Stimulated activated CD8-positive, alpha-beta memory T cell treated with anti-CD3 and anti-CD28 coated beads, Interleukin-7, amount 100 ng/mL, for 48 hours (primary cell): Measurements from ENCODE around the gene IER5L.
A peak's percentile ranks its signal among the peaks of the same experiment; 100 is the strongest.
"Not testable (repeated sequence)": the region's sequence is repeated elsewhere in the genome, so short reads cannot be mapped to it uniquely, and the experiment has no call there.

Source experiments
- DNase-seq, 2 donors: peaks; one replicate each; pipeline ENCODE4 v3.0.0-alpha.2; 2020; ENCODE audit warnings: low read depth in 1 of 2; ENCODE audit errors: extremely low read depth in 1 of 2

IER5L gene

DNA sequence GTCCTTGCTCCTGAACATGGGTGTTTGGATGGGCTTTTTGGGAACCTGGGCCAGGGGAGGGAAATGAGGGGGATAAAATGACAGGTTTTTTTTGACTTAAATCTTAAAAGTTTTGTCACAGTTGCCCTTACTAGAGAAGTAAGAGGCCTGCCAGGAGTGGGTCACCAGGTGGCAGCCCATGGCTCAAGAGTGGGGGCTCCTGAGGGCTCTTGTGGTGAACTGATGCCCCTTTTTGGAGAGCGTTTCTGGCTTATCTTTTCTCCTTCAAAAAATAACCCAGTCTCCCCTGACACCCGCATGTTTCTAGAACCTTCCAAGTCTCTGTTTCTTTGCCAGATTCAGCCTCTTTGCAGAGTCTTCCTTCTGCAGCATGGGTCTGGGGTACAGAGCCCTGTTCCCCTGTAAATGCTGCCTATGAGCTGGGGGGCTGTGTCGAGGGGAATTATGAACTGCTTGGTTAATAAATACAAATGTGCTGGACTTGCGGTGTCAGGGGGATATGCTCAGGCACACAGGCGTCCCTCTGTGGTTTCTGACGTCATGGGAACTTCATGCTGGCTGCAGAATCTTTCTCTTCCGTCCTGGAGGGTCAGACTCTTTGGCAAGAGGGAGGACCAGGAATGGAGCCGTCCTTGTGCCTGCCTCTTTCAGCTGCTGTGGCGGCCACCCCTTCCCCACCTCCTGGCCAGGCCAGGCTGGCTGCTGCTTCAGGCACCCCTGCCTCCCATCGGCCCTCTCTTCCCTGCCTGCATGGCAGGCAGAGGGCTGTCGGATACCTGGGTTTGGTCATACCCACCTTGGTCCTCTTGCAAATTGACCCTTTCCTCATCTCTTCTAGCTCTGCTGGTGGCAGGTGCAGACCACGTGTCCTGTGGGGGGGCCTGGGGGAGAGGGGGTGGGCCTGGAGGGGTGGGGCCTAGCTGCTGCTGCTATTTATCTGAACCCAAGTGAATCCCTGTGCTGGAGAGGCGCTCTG is 36.7 kb downstream of the IER5L start:
- peak in 1 of 2 donors; percentile 30 for DNase-seq

DNA sequence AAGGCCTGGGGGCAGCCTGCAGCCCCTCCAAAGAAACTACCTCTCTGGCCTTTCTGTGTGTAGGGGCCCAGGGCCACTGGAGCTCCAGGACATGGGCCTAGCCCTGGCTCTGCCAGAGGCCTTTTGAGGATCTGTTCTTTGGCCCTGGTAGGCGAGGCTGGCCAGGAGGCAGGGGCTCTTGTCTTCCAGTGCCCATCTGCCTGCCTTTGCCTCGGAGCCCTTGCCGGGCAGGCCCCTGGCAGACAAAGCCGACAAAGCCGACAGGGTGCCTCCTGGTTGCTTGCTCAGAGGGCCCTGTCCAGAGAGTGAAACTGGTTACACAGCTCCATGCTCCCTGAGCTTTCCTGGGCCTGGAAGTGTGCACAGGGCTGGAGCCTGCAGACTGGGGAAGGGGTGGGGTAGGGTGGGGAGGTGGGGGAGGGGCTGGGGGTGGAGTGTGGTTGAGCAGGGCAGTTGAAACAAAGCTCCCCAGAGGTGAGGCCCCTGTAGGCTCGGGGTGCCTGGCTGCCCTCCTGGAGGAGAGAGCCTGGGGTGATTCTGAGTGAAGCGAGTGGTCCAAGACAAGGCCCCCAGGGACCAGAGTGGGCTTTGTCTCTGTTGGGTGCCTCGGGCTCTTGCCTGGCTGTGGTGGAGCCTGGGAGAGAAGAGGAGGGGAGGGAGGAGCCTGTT is 37.5 kb downstream of the IER5L start:
- DNase-seq: no peak

- DNase-seq: peak; percentile 67 to 86
These were observed 38.1 kb downstream of the IER5L start for GRCh38 chr9:129139993-129140396.

GRCh38 chr9:129139233-129139992 is 38.6 kb downstream of the IER5L start:
- DNase-seq: peak; percentile 24 to 53

GRCh38 chr9:129138476-129139232 is 39.4 kb downstream of the IER5L start:
- no peak for DNase-seq

DNA sequence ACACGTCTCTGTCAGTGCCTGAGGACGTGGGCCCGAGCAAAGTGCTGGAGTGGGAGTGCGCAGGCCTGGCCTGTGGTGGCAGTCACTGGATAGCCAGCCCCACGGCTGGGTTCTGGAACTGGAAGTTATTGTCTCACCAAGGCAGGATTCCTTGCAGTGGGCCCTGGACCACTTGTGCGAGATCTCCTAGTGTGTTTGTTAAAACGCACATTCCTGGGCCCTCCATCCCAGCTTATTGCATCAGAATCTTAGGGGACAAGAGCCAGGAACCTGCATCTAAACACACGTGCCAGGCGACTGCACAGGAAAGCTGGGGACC is 40.0 kb downstream of the IER5L start:
- DNase-seq: no peak

DNA sequence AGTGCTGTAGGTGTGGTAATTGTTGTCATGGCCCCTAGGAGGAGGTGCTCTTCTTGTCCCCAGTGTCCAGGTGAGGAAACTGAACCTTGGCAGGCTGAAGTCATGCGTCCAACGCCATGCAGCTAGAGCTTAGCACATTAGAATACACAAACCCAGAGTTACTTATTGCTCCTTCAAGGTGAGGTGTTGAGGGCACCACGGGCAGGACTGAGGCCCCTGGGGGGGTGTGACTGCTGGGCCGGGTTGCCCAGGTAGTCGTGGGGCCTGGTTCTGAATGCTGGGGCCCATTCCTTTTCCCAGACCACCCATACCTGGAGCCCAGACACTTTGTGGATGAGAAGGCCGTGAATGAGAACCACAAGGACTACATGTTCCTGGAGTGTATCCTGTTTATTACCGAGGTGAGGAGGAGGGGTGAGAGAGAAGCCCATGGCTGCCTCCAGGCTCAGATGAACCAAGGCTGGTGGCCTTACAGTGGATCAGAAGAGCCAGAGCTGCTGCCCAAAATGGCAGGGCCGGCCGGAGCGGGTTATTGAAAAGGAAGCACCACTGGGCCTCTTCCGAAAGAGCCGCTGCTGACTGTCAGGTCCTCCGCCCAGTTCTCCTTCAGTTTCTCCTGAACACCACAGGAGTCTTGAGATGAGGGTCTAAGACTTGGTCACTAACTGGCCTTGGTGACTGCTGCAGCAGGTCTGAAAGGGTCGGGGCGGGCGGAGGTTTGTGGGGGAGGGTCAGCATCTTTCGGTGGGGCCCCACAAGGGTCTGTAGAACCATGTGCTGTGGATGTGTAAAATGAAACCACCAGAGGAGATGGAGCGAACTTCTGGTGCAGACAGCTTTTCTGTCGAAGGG is 40.5 kb downstream of the IER5L start:
- no peak for DNase-seq

GRCh38 chr9:129136446-129137035 is 41.5 kb downstream of the IER5L start:
- no peak for DNase-seq

GRCh38 chr9:129135476-129135875 is 42.6 kb downstream of the IER5L start:
- no peak for DNase-seq

- no peak for DNase-seq
These were observed 45.0 kb downstream of the IER5L start for GRCh38 chr9:129133082-129133481.

DNA sequence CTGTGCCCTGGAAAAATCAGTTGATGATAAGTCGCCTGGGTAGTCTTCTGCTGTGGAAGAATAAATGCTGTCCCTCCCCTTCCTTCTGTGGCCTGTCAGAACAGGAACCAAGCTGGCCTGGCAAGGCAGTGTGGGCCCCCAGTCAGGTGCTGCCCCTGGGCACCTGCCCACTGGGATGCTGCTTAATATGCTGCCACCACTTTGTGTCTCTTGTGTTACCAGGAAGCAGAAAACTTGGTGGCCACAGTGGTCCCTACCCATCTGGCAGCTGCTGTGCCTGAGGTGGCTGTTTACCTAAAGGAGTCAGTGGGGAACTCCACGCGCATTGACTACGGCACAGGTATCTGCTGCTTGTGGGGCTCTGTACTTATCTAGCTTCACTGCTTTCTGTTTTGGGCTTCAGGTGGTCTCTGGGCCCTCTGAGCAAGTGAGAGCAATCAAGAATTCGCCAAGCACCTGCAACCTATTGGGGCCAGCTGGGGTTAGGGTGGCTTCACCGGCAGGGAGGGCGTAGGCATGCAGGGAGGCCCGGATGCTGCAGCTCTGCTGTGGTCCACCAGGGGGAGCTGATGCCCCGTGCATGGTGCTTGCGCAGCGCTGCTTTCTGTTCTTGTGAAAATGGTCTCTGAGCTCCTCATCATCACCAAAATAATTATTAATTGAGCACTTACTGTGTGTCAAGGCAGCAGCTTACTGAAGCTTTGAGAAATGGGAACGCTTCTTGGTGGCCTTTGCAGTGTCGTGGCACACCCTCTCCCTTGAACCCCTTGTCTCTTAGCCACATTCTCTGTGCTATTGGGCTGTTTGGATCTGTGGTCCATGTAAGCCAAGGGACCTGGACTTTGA is 46.5 kb downstream of the IER5L start:
- peak in 1 of 2 donors; percentile 68 for DNase-seq

DNA sequence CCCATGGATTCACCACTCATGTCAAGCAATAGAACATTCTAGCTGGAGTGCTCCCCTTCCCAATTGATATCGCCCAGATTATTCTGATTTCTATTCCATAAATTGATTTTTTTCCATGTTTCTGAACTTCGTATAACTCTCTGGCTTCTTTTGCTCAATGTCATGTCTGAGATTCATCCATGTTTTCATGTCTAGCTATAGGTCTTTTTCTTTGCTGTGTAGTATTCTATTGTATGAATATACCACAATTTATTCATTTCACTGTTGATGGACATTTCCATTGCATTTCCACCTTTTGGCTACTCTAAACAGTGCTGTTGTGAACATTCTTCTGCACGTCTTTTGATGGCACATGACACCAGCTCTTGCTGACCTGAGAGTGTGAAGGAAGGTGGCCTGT is 47.3 kb downstream of the IER5L start:
- no peak for DNase-seq

DNA sequence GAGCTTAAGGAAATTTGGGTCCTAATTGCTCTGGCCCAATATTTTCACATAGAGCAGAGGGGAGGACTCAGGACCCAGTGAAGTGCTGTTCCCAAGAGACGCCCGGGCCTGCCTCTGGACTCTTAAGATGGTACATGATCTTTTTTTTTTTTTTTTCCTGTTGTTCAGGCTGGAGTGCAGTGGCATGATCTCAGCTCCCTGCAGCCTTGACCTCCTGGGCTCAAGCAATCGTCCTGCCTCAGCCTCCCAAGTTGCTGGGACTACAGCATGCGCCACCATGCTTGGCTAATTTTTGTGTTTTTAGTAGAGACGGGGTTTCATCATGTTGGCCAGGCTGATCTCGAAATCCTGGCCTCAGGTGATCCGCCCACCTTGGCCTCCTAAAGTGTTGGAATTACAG is 47.8 kb downstream of the IER5L start:
- not testable (repeated sequence) for DNase-seq

DNA sequence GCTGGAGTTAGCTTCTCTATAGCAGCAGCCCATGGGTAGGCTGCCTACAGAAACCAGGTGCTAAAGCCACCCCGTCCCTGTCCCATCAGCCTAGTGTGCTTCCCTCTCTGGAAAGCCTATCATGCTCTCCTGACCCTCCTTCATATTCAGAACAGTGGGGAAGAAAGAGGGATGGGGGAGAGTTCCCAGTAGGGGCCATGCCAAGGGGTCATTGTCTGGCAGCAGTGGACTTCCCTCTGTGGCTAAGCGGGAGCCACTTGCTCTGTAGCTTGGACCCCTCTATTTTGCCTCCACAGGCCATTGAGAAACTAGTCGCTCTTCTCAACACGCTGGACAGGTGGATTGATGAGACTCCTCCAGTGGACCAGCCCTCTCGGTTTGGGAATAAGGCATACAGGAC is 49.4 kb downstream of the IER5L start:
- no peak for DNase-seq

DNA sequence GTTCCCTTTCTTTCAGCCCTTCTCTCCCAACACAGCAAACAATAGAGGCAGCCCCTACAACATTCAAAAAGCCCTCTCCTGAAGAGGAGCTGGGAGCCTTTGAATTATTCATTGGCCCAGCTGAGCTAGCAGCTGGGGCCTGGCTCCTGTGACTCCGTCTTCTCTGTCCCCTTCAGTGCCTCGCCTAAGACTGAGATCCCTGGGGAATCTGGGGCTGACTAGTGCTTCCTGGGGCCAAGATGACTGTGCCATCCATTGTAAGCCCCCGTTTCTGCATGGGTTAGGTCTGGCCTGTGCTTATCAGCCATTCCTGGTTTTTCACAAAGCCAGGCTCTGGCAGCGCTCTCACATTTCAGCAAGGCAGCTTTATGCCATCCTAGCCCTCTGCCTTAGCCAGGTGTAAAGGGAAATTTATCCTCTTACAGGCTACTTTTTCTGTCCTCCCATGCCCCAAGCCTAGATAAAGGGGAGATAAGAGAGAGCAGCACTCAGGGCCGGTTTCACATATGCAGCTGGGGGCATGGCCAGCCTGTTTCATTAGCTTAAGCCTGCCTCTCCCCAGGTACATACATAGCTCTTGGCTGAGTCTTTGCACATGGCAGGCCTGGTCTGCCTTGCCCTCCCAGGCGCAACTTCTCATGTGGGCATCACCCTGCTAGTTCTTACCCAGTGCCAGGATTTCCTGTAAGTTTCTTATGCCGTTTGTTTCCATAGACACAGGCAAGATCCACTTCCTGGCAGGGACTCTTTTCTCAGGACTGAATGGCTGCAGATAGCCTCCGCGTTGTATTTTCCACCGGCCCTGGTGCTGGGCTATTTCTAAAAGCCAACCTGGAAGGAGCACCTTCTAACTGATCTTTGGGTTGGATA is 51.1 kb downstream of the IER5L start:
- no peak for DNase-seq
